Ishikawa (cell line): ENCODE results near the gene RSPH3.

Experiments used
- CREB1 ChIP-seq: IDR thresholded peaks from 2 replicates; pipeline ENCODE4 v1.6.1; 2012; ENCODE audit warnings: low read depth
- EP300 ChIP-seq: IDR thresholded peaks from 2 replicates; pipeline ENCODE4 v1.6.1; 2012; ENCODE audit warnings: borderline replicate concordance
- FOXM1 ChIP-seq: IDR thresholded peaks from 2 replicates; pipeline ENCODE4 v1.6.1; 2012; ENCODE audit warnings: low read depth, borderline replicate concordance
- RAD21 ChIP-seq: IDR thresholded peaks from 2 replicates; pipeline ENCODE4 v1.6.1; 2012; ENCODE audit warnings: low read depth
- TAF1 ChIP-seq: IDR thresholded peaks from 2 replicates; pipeline ENCODE4 v1.6.1; 2012; ENCODE audit warnings: low read depth, mild to moderate bottlenecking
- TCF12 ChIP-seq: IDR thresholded peaks from 2 replicates; pipeline ENCODE4 v1.6.1; 2012; ENCODE audit warnings: low read depth
- TEAD4 ChIP-seq: IDR thresholded peaks from 2 replicates; pipeline ENCODE4 v1.6.1; 2012
- TF ChIP-seq, protein P1 (sequence below): IDR thresholded peaks from 2 replicates; pipeline ENCODE4 v1.6.1; 2012

DNA sequence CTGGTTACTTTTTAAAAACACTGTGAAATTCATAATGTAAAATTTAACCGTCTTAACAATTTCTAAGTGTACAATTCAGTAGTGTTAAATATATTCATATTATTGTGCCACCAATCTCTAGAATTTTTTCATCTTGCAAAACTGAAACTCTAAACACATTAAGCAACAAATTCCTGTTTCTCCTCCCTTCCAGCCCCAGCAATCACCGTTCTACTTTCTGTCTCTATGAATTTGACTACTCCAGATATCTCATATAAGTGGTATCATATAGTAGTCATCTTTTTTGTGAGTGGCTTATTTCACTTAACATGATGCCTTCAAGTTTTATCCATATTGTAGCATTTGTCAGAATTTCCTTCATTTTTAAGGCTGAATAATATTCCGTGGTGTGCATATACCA lies 44.7 kb downstream of the RSPH3 start:
- no peak for TF ChIP-seq TAF1
- TF ChIP-seq FOXM1: no peak
- TF ChIP-seq, protein P1, sequence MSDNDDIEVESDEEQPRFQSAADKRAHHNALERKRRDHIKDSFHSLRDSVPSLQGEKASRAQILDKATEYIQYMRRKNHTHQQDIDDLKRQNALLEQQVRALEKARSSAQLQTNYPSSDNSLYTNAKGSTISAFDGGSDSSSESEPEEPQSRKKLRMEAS: no peak
- no peak for TF ChIP-seq CREB1
- TF ChIP-seq TCF12: no peak
- no peak for TF ChIP-seq TEAD4
- no peak for TF ChIP-seq RAD21
- no peak for TF ChIP-seq EP300
